GM19043 (cell line): ENCODE measurements around the gene PRKG1.

Source experiments
- ATAC-seq: cut with Tn5 transposase; IDR thresholded peaks from one replicate; pipeline ENCODE4 v1.9.1; 2021; ENCODE audit warnings: low read depth; ENCODE audit not compliant: unreplicated experiment

Gene PRKG1

DNA sequence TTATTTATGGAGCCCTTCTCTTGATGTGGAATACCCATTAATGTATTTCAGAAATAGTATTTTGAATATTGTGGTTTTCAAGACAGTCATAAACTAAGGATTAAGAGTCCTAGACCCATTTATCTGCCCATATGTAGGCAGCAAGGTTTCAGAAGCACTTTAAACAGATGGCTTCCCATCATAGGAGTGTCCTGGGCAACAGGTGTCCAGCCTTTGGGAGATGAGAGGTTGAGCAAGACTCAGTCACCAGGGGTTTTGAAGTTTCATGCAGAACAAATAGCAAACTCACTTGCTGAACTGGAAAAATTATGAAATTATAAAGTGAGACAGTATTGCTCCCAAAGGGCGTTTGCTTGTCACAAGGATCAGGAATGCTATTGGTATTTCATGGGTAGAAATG lies 818.0 kb downstream of the PRKG1 start:
- no peak for ATAC-seq

DNA sequence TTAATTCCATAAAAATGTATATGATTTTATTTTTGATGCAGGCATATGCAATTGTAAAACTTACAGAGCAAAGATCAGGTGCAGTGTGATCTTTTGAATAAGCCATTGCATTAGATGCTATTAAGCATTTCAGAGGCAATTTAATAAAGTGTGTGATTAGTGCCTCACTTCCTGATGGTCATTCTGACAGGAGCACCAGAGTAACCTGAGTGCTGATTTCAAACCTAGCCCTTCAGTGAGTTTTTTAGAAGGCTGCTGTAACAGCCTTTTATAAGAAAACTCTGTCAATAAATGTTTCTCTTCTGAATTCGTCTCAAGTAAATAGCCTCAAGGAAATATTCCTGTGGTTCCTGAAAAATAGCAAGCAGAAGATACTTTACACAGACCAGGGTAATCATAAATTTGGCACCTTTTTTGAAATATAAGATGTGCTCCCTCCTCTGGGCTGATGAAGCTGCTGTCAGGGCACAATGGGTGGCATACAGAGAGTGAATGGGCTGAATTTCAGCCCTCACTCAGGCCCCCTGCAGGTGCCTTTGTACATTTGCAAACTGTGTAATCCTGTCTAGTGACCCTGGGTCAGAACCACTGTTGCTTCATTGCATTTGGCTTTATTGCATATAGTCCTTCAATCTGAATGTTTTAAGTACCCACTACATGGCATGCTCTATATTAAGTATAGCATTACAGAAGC lies 818.8 kb downstream of the PRKG1 start:
- no peak for ATAC-seq

DNA sequence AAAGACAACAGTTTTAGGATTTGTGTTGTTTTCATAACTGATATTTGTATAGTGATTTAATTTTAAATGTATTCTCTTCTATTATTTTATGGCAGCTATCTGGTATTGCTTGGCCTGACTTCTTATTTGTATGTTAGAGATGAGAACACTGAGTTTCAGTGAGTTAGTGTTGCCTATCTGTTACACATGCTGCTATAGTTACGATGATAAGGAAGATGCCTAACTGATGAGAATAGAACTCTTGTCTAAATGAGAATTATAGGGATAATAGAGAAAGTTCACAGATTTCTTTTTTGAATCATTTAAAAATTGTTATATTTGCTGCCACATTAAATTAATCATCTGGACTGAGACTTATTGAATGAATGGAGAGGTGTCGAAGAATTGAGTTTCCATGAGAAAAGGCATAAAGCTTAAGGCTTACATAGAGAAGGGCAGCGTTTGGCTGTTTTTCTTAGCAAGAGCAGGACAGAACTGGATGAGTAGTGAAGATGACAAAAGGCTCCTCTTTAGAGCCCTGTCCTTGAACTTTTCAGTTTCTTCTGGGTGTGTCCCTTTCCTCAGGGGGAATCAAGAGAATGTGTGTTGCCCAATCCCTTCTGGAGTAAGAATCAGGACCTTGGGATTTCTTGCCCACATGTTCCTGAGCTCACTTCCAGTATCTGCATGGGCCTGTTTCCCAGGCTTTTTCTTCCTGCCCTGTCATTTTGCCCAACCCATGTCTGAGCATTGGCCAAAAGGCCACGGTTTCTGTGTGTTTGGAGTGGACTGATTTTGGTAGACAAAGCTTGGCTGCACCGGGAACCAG lies 820.7 kb downstream of the PRKG1 start:
- ATAC-seq: no peak

DNA sequence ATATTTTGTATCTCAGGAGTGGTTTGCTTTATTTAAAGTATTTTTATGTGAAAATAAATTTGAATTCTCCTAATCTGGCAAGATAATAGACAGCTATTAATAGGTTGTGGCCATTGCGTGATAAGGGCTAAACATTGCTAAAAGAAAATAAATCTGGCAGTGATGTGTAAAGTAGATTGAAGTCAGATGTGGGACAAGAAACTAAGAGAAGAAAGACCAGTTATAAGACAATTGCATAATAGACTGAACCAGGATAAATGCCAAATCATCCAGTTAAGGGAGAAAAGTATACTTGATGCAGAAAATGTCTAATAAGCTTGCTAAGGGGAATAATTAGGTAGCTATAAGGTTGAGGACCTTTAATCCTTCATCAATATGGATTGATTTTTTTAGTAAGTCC lies 822.6 kb downstream of the PRKG1 start:
- ATAC-seq: no peak

DNA sequence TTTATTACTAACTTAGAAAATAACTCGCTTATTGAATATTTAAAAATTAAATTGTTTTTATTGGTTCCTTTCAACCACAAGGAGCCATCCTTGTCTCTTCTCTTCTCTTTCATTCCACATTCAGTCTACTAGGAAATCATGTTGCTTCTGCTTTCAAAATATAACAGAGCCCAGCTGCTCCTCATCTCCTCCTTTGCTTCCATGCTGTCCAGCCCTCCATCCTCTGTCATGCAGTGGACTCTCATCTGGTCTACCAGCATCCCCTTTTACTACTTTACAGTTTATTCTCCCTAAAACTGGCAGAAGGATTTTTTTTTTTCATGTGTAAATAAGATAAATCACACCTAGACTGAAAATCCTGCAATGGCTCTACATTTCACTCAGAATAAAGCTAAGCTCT lies 823.3 kb downstream of the PRKG1 start:
- ATAC-seq: no peak

DNA sequence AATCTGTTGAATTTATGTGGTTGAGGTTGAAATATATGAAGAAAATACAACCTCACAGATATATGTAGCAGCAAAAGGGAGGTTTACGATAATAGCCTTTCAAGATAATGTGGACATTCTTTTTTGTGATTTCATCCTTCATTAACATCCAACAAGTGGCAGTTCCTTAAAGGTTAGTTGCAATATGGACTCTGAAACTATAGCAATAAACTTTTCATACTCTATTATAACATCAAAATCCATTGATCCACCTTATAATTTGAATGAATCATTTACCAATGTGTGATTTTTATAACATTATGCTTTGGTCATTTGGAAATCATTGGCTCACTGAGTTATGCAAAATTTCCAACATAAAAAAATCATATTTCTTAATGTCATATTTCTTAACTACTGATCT lies 825.9 kb downstream of the PRKG1 start:
- ATAC-seq: no peak

DNA sequence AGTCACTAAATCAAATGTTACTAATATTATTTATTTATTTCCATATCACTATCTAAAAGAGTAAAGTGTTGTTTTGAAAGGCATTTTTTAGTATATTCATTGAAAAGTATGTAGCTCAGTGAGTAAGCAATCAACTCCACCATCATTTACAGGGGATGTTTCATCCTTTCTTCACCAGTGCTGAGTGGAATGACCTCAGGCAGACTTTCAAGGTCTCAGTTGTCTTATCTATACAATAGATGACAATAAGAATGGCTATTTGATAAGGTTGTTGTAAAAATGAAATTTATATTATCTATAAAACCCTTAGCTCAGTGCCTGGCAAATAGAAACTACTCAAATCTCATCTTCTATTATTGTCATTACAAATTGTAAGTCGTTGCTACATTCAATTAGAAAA lies 829.4 kb downstream of the PRKG1 start:
- no peak for ATAC-seq

DNA sequence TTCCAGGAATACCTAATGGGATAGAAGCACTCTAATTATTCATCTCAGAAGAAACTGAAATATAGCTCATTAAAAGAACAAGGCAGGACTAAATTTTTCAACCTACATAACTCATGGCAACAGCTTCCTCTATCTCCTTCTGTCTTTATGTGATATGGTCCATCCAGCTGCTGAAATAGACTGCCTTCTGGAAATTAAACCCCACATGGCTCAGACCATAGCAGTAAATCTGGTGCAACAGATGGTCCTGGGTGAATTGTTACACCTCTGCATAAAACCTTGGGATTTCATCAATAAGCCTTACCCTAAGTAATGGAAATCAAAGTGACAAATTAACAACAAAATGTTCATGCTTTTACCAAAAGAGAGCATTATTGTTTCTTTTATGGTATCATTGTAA lies 830.7 kb downstream of the PRKG1 start:
- ATAC-seq: no peak

DNA sequence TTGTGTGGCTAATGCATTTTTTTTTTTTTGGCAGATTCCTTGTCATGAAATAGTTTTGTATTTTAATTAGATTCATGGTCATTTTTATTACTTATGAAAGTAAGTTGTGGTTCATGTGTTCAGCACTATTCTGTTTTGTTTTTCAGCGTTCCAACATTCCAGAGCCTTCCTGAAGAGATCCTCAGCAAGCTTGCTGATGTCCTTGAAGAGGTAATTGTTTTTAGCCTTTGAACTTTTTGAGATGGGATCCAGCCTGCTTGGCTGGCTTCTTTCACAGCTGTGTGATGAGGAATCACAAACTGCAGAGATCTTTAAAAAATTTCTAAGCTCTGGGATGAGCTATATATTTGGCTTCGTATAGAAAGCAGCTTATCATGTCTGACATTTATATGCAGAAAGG lies 833.1 kb downstream of the PRKG1 start:
- ATAC-seq: no peak

DNA sequence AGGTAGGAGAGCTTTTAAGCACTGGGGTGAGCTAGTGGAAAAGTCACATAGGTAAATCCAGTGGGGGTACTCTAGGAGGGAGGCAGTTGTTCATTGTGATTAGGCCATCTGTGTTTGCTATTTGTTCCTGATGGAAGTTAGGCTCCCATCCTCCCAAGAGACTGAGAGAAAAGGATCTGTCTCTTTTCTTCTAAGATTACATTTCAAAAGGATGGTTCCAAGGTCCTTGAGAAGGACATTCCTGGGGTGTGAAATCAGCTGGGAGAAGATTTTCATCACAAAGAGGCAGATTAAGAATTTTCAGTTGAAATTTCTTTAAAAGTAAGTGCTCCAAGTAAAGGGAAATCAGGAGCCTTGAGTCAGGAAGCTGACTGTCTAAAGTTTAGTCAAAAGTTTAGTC lies 835.9 kb downstream of the PRKG1 start:
- no peak for ATAC-seq

DNA sequence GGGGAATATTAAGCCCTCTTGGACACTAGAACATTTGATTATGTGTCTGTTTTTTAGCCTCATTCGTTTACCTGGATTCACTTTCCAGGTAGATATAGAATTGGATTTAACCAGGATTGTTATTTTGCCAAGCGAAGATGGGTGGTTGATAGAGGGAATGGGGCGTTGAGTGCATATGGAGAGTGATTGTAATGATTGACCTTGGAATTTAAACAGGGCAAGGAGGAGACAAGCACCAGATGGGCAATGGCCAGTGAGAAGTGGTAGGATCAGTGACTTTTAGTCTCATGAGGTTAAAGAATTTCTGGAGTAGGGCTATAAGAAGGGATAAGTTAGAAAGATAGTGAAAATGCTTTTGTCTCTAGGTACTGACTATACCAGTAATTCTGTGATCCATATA lies 836.3 kb downstream of the PRKG1 start:
- no peak for ATAC-seq

DNA sequence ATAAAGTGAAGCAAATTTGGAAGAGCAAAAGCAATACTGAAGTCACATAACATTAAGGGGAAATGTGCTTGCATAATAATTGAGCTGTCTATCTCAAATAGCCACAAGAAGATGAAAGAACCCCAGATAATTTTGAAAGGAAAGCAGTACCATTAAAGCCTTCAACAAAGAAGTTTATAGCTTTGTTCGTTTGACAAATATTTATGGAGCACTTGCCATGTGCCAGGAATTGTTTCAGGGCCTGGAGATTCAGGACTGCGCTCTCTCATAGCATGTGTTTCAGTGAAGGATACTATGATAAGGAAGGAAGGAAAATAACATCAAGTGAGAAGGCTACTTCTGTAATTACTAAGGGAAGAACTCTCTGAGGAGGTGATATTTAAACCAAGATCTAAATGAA lies 837.4 kb downstream of the PRKG1 start:
- no peak for ATAC-seq

DNA sequence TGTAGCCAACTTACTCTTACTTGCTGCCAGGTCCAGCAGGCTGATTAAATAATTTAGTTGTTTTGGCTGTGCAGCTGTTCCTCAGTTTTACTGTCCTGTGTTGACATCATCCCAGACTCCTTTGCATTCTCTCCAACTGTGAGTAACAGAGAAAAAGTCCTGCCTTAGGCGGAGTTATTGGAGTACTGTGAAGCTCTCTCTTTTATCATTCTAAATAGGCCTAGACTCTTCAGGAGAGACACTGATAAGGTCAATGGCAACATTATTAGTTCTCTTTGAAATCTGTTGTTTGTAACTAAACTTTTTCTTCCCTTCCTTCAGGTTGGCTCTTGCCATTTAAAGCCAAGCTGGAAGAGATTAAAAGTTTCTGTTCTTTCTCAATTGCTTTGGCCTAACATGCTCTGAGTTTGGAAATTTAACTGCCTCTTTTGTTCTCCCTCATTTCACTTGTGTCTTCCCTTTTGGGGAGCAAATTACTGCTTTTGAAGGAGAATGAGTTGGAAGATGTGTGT lies 840.8 kb downstream of the PRKG1 start:
- no peak for ATAC-seq

DNA sequence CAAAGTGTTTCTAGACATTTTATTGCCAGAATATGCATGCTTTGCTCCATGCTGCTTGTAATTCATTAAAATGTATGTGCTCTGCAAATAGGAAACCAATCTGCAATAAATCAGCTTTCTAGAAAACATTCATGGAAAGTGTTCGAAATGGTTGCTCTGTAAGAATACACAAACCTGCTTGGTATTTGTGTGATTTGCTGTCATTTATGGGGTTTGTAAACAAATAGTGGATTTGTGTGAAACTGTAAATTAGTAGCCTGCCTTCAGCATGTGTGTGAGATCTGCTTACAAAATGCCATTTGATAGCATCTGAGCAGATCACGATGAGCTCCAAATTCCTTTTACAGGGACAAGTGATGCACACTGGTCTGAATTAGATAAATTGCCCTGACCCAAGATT lies 844.2 kb downstream of the PRKG1 start:
- no peak for ATAC-seq

DNA sequence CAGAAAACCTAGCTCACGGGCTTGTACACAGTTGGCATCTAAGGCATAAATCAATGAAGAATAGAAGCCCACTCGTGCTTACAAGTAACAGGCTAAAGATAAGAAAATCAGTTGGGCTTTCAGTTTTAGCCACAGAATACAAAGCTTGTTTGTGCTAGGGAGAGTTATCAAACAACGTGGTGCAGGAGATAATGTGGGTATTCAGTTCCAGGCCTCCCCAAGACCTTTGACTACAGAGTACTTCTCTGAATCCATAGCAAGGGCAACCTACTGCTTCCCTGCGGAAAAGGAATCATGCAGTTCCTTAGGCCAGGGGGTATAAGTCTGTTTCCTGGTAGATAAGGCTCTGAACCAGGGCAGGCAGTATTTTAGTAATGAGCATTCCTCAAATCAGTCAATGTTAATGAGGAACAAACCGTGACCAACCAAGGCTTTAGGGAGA lies 844.6 kb downstream of the PRKG1 start:
- no peak for ATAC-seq

DNA sequence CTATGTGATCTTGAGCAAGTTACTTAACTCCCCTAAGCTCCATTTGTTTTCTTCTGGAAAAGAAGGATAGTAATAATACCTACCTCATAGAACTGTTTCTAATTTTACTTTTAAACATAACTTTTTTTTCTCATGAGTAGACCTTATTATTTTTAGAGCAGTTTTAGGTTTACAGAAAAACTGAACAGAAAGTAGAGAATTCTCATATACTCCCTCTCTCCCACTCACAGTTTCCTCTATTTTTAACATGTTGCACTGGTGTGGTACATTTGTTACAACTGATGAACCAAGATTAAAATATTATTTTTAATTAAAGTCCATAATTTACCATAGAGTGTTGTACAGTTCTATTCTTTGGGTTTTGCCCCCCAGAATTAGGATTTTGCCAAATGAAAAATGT lies 846.4 kb downstream of the PRKG1 start:
- ATAC-seq: no peak

DNA sequence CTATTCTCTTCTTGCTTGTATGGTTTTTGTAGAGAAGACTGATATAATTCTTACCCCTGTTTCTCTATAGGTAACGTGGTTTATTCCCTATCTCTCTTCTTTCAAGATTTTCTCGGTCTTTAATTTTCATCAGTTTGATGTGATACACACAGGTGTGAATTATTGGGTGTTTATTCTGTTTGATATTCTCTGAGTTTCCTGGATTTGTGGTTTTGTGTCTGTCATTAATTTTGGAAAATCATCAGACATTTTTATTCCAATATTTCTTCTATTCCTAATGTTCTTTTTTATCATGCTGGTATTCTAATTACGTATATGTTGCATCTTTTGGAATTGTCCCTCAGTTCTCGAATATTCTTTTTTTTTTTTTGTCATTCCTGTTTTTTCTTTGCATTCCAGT lies 850.1 kb downstream of the PRKG1 start:
- ATAC-seq: no peak

DNA sequence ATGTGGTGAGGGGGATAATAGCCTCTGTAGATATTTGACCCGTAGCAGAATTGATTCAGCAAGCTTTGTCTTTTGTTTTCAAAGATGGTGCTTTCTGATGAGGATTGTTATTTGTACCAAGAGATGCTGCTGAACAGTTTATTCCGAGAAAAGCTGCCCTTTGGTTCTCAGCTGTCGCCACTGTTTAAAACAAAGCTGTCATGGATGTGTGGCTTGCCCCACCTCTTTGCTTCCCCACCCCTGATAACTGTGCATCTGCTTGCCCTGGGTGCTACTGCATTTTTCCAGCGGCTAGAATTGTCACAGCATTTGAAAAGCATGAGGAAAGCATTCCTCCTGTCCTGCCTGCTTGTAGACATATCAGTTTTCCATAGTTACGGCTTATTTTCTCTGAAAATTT lies 852.0 kb downstream of the PRKG1 start:
- ATAC-seq: no peak

DNA sequence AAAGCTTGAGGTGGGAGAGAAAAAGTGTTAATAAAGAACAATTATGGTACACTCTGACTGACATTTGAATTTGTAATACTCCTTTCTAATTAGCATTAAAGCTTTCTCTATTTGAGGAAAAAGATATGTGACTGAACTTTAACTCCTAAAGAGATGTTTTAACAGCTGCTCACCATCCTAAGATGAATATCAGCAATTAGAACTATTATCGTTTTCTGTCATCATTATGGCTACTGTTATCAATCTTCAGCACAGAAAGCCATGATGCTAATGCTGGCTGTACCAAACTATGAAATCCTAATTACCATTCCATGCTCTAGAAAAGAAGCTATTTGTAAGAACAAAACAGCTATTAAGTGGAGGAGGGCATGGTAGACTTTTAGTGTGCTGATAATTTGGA lies 853.9 kb downstream of the PRKG1 start:
- no peak for ATAC-seq

DNA sequence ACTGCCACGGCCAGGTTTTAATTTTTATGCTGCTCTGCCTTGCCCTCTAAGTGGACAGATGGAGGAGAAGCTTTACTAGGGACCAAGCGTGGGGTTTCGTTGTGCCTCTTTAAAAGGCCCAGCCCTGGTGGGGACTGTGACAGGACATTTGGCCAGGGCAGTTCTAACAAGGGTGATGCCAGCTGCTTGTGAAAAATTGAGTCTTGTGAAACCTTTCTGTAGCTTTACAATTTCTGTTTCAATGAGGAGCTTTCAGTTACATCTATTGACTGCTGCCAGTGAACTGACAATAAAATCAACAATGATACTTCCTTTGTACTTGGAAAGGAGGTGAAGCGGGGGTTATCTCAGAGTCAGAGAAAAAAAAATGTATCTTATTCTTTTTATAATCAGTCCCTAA lies 858.2 kb downstream of the PRKG1 start:
- ATAC-seq: no peak

DNA sequence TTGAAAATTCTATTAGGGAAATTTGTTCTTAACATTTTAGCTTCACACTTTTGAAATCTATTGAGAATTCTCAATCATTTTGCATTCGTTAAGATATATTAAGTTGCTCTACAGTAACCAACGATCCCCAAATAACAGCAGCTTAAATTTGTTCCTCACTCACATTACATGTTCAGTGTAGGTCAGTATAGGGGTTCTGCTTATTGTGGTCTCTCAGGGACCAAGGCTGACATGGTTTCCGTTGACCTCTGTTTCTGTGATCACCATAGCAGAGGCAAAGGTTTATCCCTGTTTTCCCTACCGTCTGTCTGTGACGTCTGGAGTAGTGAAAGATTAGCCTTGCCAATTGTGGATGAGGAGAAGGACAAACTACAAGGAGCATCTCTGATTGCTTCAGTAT lies 860.1 kb downstream of the PRKG1 start:
- no peak for ATAC-seq

DNA sequence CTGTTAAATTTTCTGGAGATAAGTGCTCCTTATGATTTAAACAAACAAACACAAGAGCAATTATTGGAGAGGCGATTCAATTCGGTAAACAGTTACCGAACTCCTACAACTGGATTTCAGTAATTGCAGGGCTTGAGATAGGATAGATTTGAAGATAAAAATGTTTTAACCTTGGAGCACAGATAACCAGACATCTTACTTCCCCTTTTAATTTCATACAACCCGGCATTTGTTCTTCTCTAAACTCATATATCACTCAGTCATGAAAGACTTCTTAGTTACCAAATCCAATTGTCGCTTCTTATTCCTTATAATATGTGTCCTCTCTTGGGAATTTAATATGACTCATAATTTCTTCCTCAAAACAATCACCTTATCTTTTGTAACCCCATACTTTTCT lies 861.1 kb downstream of the PRKG1 start:
- ATAC-seq: no peak
